Adrenal gland (tissue), 12 donors: ENCODE measurements around the gene PACRGL. TPM values are rescaled to one million over a fixed set of nuclear protein-coding genes. Genes with fewer than 3 reads are reported as not detected.

Experiments
- DNase-seq, 7 donors: peaks; one replicate each; pipeline ENCODE4 v3.0.0-alpha.2; 2019 to 2020
- H3K27ac ChIP-seq, 5 donors: fragments of 200-600 bp; sonication (generic) in 4 of 5; 1 replicate in 3 of 5; 2 replicates in 2 of 5; pipeline versions ENCODE4 v1.5.1 to v1.8.0; 2016 to 2020; ENCODE audit warnings: mild to moderate bottlenecking in 1 of 5
- H3K27me3 ChIP-seq: fragments of 200-600 bp; 2 replicates; pipeline ENCODE4 v1.8.0; 2021
- H3K36me3 ChIP-seq, 2 donors: fragments of 200-600 bp; replicated peaks in 1 of 2; 1 replicate in 1 of 2; 2 replicates in 1 of 2; pipeline versions ENCODE4 v1.5.1 to v1.8.0; 2018 to 2022
- H3K4me1 ChIP-seq, 2 donors: fragments of 200-600 bp; replicated peaks in 1 of 2; 1 replicate in 1 of 2; 2 replicates in 1 of 2; pipeline versions ENCODE4 v1.5.1 to v1.8.0; 2018 to 2021
- H3K4me3 ChIP-seq, 4 donors: fragments of 200-600 bp; sonication (generic) in 3 of 4; one replicate each; pipeline ENCODE4 v1.5.1; 2016 to 2018
- H3K9me3 ChIP-seq, 3 donors: fragments of 200-600 bp; sonication (generic) in 1 of 3; replicated peaks in 1 of 3; 1 replicate in 2 of 3; 2 replicates in 1 of 3; pipeline versions ENCODE4 v1.5.1 to v1.8.0; 2016 to 2021
- POLR2A ChIP-seq, 2 donors: fragments of 450-650 bp; IDR thresholded peaks; one replicate each; pipeline ENCODE4 v1.6.1; 2017; ENCODE audit warnings: antibody characterized with exemption in 2 of 2, mild to moderate bottlenecking in 2 of 2, moderate library complexity in 1 of 2
- WGBS, 4 donors: extraction: QIAGEN DNeasy Blood & Tissue Kit in 2 of 4; methylation state at CpG; one replicate each; pipeline versions ENCODE4 v1.1.5 to v1.1.7; 2013 to 2017; 5-methylcytosine and 5-hydroxymethylcytosine counted together
- intact Hi-C, 2 donors: fragments of 100-400 bp; cut with DNase I; formaldehyde crosslinking; loops; one replicate each; pipeline versions ENCODE4 v1.14.1 to v1.15.0; 2022 to 2023
- polyA plus RNA-seq, 3 donors: library from polyadenylated mRNA; stranded (reverse); fragments of 200-250 nt in 2 of 3; fragments of 350-450 nt in 1 of 3; fragmentation: Illumina TruSeq in 1 of 3; extraction: RNeasy Lipid Tissue Mini Kit (QIAGEN cat#74804) in 1 of 3; gene quantifications; one replicate each; pipeline ENCODE4 v1.2.3, GENCODE V29; 2013 to 2014
- total RNA-seq, 9 donors: library from RNA; depleted of rRNA in 4 of 9; stranded (reverse); fragments of >200 nt in 4 of 9; fragments of 120-200 nt in 1 of 9; fragmentation: NEBNext Ultra II Directional in 1 of 9; extraction: Animal tissue kit (Norgen Biotek cat#: 25700) in 1 of 9; gene quantifications; one replicate each; pipeline versions ENCODE4 v1.1.0 to v1.2.4, GENCODE V29; 2013 to 2023
- TF ChIP-seq, protein P1 (sequence below), 6 experiments: fragments of 450-650 bp in 4 of 6; fragments of 200-600 bp in 2 of 6; sonication (generic) in 1 of 6; IDR thresholded peaks; 1 replicate in 5 of 6; 2 replicates in 1 of 6; pipeline versions ENCODE4 v1.5.1 to v1.8.0; 2016 to 2021; ENCODE audit warnings: antibody characterized with exemption in 6 of 6, mild to moderate bottlenecking in 2 of 6, moderate library complexity in 1 of 6
- donor health status: healthy with polysubstance abuse.
- donor health status: Bipolar disorder and iron deficiency.
- donor health status: DM: yes; HTN: yes; CAD: no.
- donor health status: DM: no; HTN: no; CAD: no.
- donor health status: DM: no; HTN: no; CAD: no.
- donor health status: DM: yes; HTN: yes; CAD: no.

Gene PACRGL
- total and polyA plus RNA-seq, 12 donors: 6.2 to 57.0 (median 13.1) TPM

DNA sequence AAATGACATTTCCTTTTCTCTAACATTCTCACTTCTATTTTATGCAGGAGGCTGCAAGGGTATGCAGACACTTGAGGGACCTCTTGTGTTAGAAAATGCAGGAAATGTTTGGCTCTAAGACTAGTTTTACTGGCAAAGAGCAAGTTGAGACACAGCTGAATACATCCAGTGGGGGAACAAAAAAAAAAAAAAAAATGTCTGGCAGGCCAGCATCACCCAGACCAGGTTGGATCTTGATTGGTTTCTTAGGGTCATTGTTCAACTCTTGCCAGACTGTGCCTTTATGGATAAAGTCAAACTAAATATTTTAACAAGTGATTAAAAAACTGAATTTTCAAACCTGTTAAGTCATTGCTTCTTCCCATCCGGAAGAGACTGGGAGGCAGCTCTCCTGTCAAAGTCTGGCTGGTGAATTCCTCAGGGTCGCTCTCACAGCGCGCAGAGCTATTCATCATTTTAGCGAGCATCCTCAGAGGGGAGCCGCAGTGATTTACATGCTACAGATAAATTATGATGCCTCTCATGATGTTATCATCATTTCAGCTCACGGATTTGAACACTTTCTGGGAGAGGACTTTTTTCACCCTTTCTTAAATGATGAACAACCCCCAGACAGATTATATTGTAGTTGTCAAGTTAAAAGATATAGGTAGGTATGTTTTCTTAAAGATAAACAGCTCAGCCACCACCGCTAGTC is 23.6 kb upstream of the PACRGL start:
- intact Hi-C loops: no loop called here
- WGBS, 4 donors: 28 to 39% (median 37%) methylated on average over 8 of the region's 8 CpGs
- Histone ChIP-seq H3K9me3 (no peaks in the 10 kb centered on the region), H3K36me3 (no peaks in the 10 kb centered on the region), H3K4me3 (no peak overlapping the region), H3K27ac (no peak overlapping the region), H3K4me1 (no peaks in the 10 kb centered on the region), H3K27me3 (no peaks in the 10 kb centered on the region)
- TF ChIP-seq POLR2A (IDR thresholded peaks at IDR 0.05): no peak
- TF ChIP-seq, protein P1, sequence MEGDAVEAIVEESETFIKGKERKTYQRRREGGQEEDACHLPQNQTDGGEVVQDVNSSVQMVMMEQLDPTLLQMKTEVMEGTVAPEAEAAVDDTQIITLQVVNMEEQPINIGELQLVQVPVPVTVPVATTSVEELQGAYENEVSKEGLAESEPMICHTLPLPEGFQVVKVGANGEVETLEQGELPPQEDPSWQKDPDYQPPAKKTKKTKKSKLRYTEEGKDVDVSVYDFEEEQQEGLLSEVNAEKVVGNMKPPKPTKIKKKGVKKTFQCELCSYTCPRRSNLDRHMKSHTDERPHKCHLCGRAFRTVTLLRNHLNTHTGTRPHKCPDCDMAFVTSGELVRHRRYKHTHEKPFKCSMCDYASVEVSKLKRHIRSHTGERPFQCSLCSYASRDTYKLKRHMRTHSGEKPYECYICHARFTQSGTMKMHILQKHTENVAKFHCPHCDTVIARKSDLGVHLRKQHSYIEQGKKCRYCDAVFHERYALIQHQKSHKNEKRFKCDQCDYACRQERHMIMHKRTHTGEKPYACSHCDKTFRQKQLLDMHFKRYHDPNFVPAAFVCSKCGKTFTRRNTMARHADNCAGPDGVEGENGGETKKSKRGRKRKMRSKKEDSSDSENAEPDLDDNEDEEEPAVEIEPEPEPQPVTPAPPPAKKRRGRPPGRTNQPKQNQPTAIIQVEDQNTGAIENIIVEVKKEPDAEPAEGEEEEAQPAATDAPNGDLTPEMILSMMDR (IDR thresholded peaks at IDR 0.05): no peak
- DNase-seq: no peak

DNA sequence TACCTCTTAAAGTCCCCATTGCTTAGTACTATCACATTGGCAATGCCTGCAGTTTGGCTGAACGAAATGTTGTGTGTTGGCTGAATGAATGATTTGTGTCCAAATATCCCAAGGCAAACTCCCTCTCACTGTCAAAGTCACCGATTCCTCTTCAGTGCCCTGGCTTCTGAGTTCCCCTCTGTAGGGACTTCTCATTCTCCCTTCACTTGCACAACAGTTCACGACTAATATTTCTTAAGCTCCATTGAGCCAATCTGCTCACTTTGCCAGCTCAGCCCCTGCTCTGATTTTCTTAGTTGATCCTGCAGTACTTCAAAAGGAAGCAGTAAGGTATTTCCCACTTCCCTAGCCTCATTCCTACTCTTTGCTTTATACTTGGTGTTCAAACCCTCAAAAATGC is 21.9 kb upstream of the PACRGL start:
- no peak for DNase-seq
- Histone ChIP-seq H3K27ac (no peak overlapping the region), H3K9me3 (no peaks in the 10 kb centered on the region), H3K4me3 (no peak overlapping the region), H3K27me3 (no peaks in the 10 kb centered on the region), H3K4me1 (no peaks in the 10 kb centered on the region), H3K36me3 (no peaks in the 10 kb centered on the region)
- TF ChIP-seq POLR2A (IDR thresholded peaks at IDR 0.05): no peak
- TF ChIP-seq, protein P1 (IDR thresholded peaks at IDR 0.05): no peak
- WGBS, 4 donors: 73 to 91% (median 79%) methylated on average over 3 of the region's 3 CpGs
- intact Hi-C loops: no loop called here

DNA sequence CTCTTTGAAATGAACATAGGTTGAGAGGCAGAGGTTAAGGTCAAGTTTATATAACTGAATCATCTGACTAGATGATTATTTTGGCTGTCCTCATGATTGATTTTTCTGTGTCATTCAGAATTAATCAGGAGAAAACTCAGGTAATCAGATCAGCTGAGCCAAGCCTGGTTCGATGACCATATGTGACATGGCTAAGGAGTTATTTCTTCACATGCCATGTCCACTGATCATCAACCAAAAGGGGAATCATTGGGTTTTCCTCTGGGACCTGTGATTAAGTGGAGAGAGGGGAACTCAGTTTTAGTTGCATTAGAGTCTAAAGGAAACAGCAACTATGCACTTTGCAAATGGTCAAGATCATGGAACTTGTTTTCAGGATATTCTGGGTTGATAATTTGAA is 20.3 kb upstream of the PACRGL start:
- Histone ChIP-seq H3K4me3 (no peak overlapping the region), H3K4me1 (no peaks in the 10 kb centered on the region), H3K27me3 (no peaks in the 10 kb centered on the region), H3K27ac (no peak overlapping the region), H3K9me3 (no peaks in the 10 kb centered on the region), H3K36me3 (no peaks in the 10 kb centered on the region)
- WGBS, 4 donors: 50 to 62% (median 57%) methylated on average over 1 of the region's 1 CpG
- no peak for DNase-seq
- TF ChIP-seq, protein P1 (IDR thresholded peaks at IDR 0.05): no peak
- TF ChIP-seq POLR2A (IDR thresholded peaks at IDR 0.05): no peak
- intact Hi-C loops: loop anchor here (10.0 kb wide), 2 partner anchors 125 to 255 kb away; no protein-coding TSS in a partner anchor

DNA sequence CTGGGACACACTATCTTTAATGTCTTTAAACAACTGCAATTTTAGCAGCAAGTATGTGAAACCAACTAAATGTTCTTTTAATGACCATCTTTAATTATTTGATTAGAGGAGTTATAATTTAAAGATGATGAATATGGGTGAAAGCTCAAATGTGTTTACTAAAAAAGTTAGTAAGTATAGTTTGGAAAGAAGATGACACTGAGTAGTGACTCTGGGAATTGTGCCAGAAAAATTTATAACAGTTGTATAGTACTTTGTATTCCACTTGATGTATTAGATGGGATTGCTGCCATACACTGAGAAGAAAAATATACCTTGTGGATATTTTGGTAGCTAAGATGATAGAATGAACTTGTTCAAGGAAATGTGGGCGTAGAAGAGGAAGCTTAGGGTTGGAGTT is 19.5 kb upstream of the PACRGL start:
- TF ChIP-seq, protein P1 (IDR thresholded peaks at IDR 0.05): no peak
- no peak for TF ChIP-seq POLR2A (IDR thresholded peaks at IDR 0.05)
- Histone ChIP-seq H3K27ac (no peak overlapping the region), H3K9me3 (no peaks in the 10 kb centered on the region), H3K4me1 (no peaks in the 10 kb centered on the region), H3K4me3 (no peak overlapping the region), H3K36me3 (no peaks in the 10 kb centered on the region), H3K27me3 (no peaks in the 10 kb centered on the region)
- WGBS, 4 donors: 36 to 72% (median 71%) methylated on average over 1 of the region's 1 CpG
- no peak for DNase-seq
- intact Hi-C loops: loop anchor here (10.0 kb wide), 2 partner anchors 126 to 256 kb away; no protein-coding TSS in a partner anchor
